Measurements from ENCODE around the gene KAT14.
"Not testable (repeated sequence)": the region's sequence is repeated elsewhere in the genome, so short reads cannot be mapped to it uniquely, and the experiment has no call there.

Gene KAT14

DNA sequence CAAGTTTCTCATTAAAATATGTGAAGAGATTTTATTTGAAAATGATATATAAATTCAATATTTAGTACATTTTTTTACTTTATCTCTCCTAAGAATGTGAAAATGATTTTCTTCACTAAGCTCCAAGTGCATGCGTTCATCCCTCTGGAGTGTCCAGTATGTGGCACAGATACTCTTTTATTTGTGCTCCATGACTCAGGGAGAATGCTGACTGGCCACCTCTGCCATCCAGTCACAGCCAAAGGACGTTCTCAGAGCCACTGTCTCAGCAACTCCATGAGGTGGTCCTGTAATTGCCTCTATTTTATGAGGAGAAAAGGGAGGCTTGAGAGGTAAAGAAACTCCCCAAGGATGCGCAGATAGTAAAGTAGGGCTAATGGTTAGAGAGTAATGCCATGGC is 58.3 kb downstream of the KAT14 start:
- no peaks in the 10 kb centered on the region for H3K4me1 ChIP-seq (ENCODE audit: control insufficient read depth, insufficient read depth, low read length)
- no peaks in the 10 kb centered on the region for H3K27me3 ChIP-seq (ENCODE audit: control insufficient read depth, insufficient read depth, low read length)
- H3K4me3 ChIP-seq (ENCODE audit: low read length), result no peak overlapping the region
- no peaks in the 10 kb centered on the region for H3K36me3 ChIP-seq (ENCODE audit: control insufficient read depth, insufficient read depth, low read length)
- H3K9me3 ChIP-seq (ENCODE audit: control insufficient read depth, low read length), result no peaks in the 10 kb centered on the region
- no peak overlapping the region for H3K9ac ChIP-seq (ENCODE audit: low read length)

DNA sequence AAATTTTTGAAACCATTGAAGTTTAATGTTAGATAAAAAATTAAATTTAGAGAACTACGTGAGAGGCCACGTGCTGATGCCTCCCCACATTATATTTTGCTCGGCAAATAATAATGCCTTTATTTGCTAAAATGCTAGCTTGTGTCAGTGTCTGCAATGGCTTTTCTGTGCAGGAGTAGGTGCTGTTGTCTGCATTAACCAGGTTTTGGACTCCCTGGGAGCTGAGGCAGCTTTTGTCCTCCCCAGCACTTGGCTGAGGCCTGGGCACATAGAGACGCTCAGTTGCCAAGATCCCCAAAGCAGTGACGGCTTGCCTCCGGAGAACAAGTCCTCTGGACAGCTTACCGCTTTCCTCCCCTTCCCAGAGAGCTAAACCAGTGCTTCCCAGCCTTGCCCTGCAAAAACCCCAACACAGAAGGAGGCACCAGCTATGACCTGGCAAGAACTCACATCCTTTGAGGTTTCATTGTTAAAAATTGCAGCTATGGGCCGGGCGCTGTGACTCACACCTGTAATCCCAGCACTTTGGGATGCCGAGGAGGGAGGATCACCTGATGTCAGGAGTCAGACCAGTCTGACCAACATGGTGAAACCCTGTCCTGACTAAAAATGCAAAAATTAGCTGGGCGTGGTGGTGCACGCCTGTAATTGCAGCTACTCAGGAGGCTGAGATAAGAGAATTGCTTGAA is 59.9 kb downstream of the KAT14 start:
- H3K27me3 ChIP-seq (ENCODE audit: control insufficient read depth, insufficient read depth, low read length), result no peaks in the 10 kb centered on the region
- H3K4me1 ChIP-seq (ENCODE audit: control insufficient read depth, insufficient read depth, low read length), result no peaks in the 10 kb centered on the region
- no peaks in the 10 kb centered on the region for H3K36me3 ChIP-seq (ENCODE audit: control insufficient read depth, insufficient read depth, low read length)
- H3K9ac ChIP-seq (ENCODE audit: low read length), result no peak overlapping the region
- H3K9me3 ChIP-seq (ENCODE audit: control insufficient read depth, low read length), result no peaks in the 10 kb centered on the region
- no peak overlapping the region for H3K4me3 ChIP-seq (ENCODE audit: low read length)

DNA sequence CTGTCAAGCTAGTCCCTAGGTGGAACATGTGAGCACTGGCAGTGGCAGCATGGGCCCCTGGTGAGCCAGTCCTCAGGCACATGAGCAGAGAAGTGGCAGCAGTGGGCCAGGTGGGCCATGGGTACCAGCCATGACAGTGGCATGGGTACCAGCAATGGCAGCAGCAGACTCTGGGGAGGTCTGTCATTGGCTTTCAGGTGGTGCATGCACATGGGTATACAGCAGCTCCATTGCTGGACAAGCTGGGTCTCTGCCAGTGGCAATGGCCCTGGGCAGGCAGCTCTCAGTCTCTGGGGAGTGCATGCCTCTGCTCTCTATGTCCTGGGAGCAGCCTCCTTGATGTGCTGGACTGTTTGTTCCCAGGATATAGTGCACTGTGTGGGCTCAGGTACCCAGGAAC is 65.3 kb downstream of the KAT14 start:
- H3K4me1 ChIP-seq (ENCODE audit: control insufficient read depth, insufficient read depth, low read length), result no peaks in the 10 kb centered on the region

DNA sequence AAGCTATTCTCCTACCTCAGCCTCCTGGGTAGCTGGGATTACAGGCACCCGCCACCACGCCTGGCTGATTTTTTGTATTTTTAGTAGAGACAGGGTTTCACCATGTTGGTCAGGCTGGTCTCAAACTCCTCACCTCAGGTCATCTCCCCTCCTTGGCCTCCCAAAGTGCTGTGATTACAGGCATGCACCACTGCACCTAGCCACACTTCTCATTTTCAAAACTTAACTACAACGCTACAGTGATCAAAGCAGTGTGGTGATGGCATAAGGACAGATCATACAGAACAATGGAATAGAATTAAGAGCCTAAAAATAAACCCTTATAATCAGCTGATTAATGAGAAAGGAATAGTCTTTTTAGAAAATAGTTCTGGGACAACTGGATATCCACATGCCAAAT is 66.0 kb downstream of the KAT14 start:
- not testable (repeated sequence) for H3K4me1 ChIP-seq (ENCODE audit: control insufficient read depth, insufficient read depth, low read length); H3K36me3 ChIP-seq (ENCODE audit: control insufficient read depth, insufficient read depth, low read length); H3K27me3 ChIP-seq (ENCODE audit: control insufficient read depth, insufficient read depth, low read length); H3K4me3 ChIP-seq (ENCODE audit: low read length); H3K9ac ChIP-seq (ENCODE audit: low read length); H3K9me3 ChIP-seq (ENCODE audit: control insufficient read depth, low read length)

More for the DNA sequence above, 65.3 kb downstream of the KAT14 start:
- Histone ChIP-seq H3K9ac (ENCODE audit: low read length) (no peak overlapping the region), H3K4me3 (ENCODE audit: low read length) (no peak overlapping the region), H3K27me3 (ENCODE audit: control insufficient read depth, insufficient read depth, low read length) (no peaks in the 10 kb centered on the region), H3K36me3 (ENCODE audit: control insufficient read depth, insufficient read depth, low read length) (no peaks in the 10 kb centered on the region), H3K9me3 (ENCODE audit: control insufficient read depth, low read length) (no peaks in the 10 kb centered on the region)

DNA sequence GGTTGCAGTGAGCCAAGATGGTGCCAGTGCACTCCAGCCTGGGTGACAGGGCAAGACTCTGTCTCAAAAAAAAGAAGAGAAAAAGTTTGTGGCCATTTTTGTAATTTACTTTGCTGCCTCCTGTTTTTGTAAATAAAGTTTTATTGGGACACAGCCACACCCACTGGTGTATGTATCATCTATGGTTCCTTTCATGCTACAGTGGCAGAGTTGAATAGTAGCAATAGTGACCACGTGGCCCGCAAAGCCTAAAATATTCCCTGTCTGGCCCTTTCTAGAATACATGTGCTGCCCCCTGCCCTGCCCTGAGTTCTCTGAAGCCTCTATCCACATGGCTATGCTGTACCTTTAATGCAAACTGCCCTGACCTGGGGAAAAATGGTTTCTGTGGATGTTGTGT is 75.3 kb downstream of the KAT14 start:
- Histone ChIP-seq H3K9me3 (ENCODE audit: control insufficient read depth, low read length) (no peaks in the 10 kb centered on the region), H3K9ac (ENCODE audit: low read length) (no peak overlapping the region), H3K4me3 (ENCODE audit: low read length) (no peak overlapping the region), H3K27me3 (ENCODE audit: control insufficient read depth, insufficient read depth, low read length) (no peaks in the 10 kb centered on the region), H3K36me3 (ENCODE audit: control insufficient read depth, insufficient read depth, low read length) (no peaks in the 10 kb centered on the region), H3K4me1 (ENCODE audit: control insufficient read depth, insufficient read depth, low read length) (no peaks in the 10 kb centered on the region)

DNA sequence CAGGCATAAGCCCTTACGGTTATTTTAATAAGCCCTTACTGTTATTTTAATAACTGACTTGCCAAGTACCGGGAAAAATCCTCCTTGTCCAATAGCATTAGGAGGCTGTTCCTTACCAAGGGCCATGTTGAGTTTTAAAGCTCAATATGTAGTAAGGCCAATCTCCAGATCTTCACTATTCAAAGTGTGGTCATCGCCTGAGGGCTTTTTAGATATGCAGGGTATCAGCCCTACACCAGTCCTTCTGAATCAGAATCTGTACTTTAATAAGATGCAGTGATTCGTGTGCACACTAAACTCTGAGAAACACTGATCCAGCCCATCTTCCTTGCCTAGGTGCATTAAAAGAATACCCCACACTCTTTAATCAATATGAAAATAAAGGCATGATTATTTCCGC is 77.9 kb downstream of the KAT14 start:
- Histone ChIP-seq H3K27me3 (ENCODE audit: control insufficient read depth, insufficient read depth, low read length) (no peaks in the 10 kb centered on the region), H3K4me3 (ENCODE audit: low read length) (no peak overlapping the region), H3K9ac (ENCODE audit: low read length) (no peak overlapping the region), H3K4me1 (ENCODE audit: control insufficient read depth, insufficient read depth, low read length) (no peaks in the 10 kb centered on the region), H3K9me3 (ENCODE audit: control insufficient read depth, low read length) (no peaks in the 10 kb centered on the region), H3K36me3 (ENCODE audit: control insufficient read depth, insufficient read depth, low read length) (no peaks in the 10 kb centered on the region)

DNA sequence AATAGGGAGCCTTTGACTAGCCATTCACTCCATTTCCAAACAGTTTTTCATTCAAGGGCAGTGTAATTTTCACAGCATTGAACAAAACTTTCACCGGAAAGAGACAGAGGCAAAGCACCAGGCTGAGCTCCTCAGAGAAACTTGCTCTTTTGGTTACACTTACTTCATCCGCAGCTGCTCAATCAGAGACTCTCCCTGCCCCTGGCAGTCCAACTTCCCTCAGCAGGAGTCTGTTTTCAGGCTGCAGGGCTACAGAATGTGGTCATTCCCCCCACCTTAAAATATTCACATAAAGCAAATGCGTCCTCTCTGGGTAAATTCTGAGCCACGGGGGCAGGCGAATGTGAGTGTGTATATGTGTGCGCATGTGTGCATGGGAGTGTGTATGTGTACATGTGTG is 80.6 kb downstream of the KAT14 start:
- H3K4me3 ChIP-seq (ENCODE audit: low read length), result no peak overlapping the region
- no peaks in the 10 kb centered on the region for H3K4me1 ChIP-seq (ENCODE audit: control insufficient read depth, insufficient read depth, low read length)
- no peaks in the 10 kb centered on the region for H3K36me3 ChIP-seq (ENCODE audit: control insufficient read depth, insufficient read depth, low read length)
- H3K9me3 ChIP-seq (ENCODE audit: control insufficient read depth, low read length), result no peaks in the 10 kb centered on the region
- no peaks in the 10 kb centered on the region for H3K27me3 ChIP-seq (ENCODE audit: control insufficient read depth, insufficient read depth, low read length)
- no peak overlapping the region for H3K9ac ChIP-seq (ENCODE audit: low read length)

DNA sequence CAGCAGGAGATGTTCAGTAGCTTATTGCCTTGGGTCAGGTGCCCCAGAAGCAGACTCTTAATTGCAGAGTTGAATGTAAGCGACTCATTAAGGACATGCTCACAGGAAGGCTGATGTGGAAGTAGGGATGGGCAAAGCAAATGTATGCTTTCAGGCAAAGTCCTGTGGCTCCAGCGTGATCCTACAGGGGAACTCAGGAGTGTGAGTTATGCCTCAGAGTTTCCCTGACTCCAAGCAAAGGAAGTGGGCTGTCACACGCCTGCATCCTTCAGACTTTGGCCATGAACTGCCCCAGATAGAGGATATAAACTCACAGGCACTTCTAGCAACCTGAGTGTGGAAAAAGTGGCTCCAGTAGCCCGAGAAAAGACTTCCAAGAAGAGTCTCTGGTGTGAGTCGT is 85.7 kb downstream of the KAT14 start:
- Histone ChIP-seq H3K9ac (ENCODE audit: low read length) (no peak overlapping the region), H3K36me3 (ENCODE audit: control insufficient read depth, insufficient read depth, low read length) (no peaks in the 10 kb centered on the region), H3K27me3 (ENCODE audit: control insufficient read depth, insufficient read depth, low read length) (no peaks in the 10 kb centered on the region), H3K9me3 (ENCODE audit: control insufficient read depth, low read length) (no peaks in the 10 kb centered on the region), H3K4me3 (ENCODE audit: low read length) (no peak overlapping the region), H3K4me1 (ENCODE audit: control insufficient read depth, insufficient read depth, low read length) (peaks cover 11% of the 10 kb centered on the region)

DNA sequence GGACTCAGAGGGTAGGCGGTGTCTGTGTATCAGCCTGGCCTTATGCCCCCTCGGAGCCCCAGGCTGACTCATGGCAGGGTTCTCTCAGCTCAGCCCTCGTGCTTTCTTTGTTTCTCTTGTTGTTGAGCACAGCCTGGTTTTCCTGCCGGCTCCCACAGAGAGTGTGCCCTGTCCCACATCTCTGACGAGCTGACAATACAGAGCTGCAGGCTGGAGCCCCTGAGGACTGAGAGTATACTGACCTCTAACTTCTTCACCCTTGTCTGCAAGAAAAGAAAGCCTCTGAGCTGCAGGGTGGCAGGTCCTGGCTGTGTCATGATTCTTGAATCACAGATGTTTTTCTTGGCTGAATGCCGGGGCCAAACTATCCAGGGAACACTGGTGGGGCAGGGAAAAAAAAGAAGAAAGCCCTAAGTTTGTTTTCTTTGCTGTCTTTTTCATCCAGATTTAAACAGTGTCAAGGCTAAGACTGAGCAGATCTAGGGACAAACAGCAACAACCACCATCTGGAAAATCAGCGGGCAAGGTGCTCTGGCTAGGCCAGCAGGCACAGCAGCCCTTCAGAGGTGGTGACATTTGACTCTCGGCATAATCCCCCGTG is 87.4 kb downstream of the KAT14 start:
- H3K9me3 ChIP-seq (ENCODE audit: control insufficient read depth, low read length), result no peaks in the 10 kb centered on the region
- no peak overlapping the region for H3K9ac ChIP-seq (ENCODE audit: low read length)
- no peaks in the 10 kb centered on the region for H3K36me3 ChIP-seq (ENCODE audit: control insufficient read depth, insufficient read depth, low read length)
- H3K4me1 ChIP-seq (ENCODE audit: control insufficient read depth, insufficient read depth, low read length), result peaks cover 11% of the 10 kb centered on the region
- no peaks in the 10 kb centered on the region for H3K27me3 ChIP-seq (ENCODE audit: control insufficient read depth, insufficient read depth, low read length)
- H3K4me3 ChIP-seq (ENCODE audit: low read length), result no peak overlapping the region

DNA sequence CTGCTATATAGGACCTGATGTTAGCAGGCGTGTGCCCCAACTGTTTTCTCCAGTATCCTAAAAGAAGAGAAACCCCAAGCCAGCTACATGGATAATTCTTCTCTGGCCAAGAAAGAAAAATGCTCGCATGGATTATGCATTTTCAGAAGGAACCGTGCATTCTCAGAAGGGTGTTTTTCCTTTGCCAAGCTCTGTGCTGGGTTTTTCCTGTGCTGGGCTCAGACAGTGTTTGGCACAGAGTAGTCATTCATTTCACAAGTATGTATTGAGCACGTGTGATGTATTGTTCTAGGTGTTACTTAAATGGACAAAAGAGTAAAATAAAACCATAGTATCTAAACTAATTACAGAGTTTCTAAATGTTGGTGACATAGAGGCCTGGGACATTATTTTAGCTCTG is 88.0 kb downstream of the KAT14 start:
- Histone ChIP-seq H3K4me1 (ENCODE audit: control insufficient read depth, insufficient read depth, low read length) (peaks cover 11% of the 10 kb centered on the region), H3K36me3 (ENCODE audit: control insufficient read depth, insufficient read depth, low read length) (no peaks in the 10 kb centered on the region), H3K9ac (ENCODE audit: low read length) (no peak overlapping the region), H3K4me3 (ENCODE audit: low read length) (no peak overlapping the region), H3K9me3 (ENCODE audit: control insufficient read depth, low read length) (no peaks in the 10 kb centered on the region), H3K27me3 (ENCODE audit: control insufficient read depth, insufficient read depth, low read length) (no peaks in the 10 kb centered on the region)

DNA sequence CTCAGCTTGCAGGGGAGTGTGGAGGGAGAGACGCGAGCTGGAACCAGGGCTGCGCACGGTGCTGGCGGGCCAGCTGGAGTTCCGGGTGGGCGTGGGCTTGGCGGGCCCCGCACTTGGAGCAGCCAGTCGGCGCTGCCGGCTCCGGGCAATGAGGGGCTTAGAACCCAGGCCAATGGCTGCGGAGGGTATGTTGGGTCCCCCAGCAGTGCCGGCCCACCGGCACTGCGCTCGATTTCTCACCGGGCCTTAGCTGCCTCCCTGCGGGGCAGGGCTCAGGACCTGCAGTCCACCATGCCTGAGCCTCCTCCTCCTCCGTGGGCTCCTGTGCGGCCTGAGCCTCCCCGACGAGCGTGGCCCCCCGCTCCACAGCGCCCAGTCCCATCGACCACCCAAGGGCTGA is 89.1 kb downstream of the KAT14 start:
- H3K4me3 ChIP-seq (ENCODE audit: low read length); H3K9ac ChIP-seq (ENCODE audit: low read length); H3K36me3 ChIP-seq (ENCODE audit: control insufficient read depth, insufficient read depth, low read length); H3K27me3 ChIP-seq (ENCODE audit: control insufficient read depth, insufficient read depth, low read length); H3K9me3 ChIP-seq (ENCODE audit: control insufficient read depth, low read length): not testable (repeated sequence)
- peaks cover 11% of the 10 kb centered on the region for H3K4me1 ChIP-seq (ENCODE audit: control insufficient read depth, insufficient read depth, low read length)

DNA sequence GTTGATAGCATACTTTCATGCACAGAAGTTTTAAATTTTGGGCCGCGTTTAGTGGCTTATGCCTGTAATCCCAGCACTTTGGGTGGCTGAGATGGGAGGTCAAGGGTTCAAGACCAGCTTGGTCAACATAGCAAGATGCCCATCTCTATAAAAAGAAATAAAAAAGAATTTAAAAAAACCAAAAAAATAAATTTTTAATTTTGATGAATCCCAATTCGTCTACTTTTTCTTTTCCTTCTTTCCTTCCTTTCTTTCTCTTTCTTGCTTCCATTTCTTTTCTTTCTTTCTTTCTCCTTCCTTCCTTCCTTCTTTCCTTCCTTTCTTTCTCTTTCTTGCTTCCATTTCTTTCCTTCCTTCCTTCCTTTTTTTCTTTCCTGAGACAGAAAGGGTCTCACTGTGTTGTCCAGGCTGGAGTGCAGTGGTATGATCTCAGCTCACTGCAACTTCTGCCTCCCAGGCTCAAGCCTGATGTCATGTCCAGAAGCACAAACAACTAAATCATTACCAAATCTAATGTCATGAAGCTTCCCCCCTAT is 95.8 kb downstream of the KAT14 start:
- H3K9ac ChIP-seq (ENCODE audit: low read length), result no peak overlapping the region
- no peak overlapping the region for H3K4me3 ChIP-seq (ENCODE audit: low read length)
- no peaks in the 10 kb centered on the region for H3K36me3 ChIP-seq (ENCODE audit: control insufficient read depth, insufficient read depth, low read length)
- H3K4me1 ChIP-seq (ENCODE audit: control insufficient read depth, insufficient read depth, low read length), result no peaks in the 10 kb centered on the region
- H3K9me3 ChIP-seq (ENCODE audit: control insufficient read depth, low read length), result no peaks in the 10 kb centered on the region
- H3K27me3 ChIP-seq (ENCODE audit: control insufficient read depth, insufficient read depth, low read length), result no peaks in the 10 kb centered on the region

Measured in mucosa of stomach (tissue), 1 donor.